ENCODE results near the gene SLC2A8.

The SLC2A8 gene

DNA sequence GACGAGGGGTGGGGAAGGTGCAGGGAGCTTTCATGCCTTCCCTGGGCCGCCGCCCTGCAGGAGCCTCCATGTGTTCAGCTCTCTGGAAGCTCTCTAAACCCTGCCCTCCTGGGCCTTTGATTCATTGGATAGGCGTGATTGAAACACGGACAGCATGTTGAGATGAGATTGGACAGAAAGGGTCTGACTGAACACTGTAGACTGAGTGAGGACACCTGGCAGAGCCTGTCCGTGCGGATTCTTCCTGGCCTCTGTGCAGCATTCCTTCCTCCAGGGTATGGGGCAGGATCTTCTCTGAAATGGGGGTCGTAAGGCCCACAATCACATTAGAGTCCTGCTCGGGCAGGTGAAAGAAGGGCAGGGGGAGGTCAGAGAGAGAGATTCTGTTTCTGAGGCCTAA is 41.4 kb downstream of the SLC2A8 start:
- no peak for DNase-seq

DNA sequence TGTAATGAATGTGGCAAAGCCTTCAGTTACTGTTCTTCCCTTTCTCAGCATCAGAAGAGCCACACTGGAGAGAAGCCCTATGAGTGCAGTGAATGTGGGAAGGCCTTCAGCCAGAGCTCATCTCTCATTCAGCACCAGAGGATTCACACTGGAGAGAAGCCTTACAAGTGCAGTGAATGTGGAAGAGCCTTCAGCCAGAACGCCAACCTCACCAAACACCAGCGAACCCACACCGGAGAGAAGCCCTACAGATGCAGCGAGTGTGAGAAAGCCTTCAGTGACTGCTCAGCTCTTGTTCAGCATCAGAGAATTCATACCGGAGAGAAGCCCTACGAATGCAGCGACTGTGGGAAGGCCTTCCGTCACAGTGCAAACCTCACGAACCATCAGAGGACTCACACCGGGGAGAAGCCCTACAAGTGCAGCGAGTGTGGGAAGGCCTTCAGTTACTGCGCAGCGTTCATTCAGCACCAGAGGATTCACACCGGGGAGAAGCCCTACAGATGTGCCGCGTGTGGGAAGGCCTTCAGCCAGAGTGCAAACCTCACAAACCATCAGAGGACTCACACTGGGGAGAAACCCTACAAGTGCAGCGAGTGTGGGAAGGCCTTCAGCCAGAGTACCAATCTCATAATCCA is 47.4 kb downstream of the SLC2A8 start:
- DNase-seq = no peak

GRCh38 chr9:127444921-127445850 is 48.2 kb downstream of the SLC2A8 start:
- DNase-seq = no peak

DNA sequence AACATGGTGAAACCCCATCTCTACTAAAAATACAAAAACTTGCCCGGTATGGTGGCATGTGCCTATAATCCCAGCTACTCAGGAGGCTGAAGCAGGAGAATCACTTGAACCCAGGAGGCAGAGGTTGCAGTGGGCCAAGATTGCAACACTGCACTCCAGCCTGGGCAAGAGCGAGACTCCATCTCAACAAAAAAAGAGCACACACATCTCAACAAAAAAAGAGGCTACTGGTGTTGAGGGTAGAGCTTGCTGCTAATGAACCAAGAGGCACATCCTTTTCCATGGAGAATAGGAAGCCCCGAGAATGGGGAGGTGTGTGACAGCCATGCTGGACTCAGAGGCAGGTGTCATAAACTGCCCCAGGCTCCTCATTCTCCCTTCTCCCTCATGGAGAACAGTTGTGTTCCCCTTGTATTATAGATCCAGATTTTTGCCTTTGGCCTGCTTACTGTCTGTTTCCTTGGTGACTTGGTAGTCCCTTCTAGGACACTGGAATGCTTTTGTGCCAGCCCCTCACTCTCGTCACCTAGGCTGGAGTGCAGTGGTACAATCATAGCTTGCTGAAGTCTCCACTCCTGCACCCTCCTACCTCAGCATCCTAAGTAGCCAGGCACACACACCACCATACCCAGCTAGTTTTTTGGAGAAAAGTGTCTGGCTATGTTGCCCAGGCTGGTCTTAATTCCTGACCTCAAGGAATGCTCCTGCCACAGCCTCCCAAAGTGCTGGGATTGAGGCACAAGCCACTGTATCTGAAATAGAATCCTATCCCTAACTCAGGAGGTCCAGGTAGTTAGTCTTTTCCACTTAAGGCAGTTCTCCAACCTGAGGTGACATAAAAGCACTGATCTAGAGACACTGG is 49.1 kb downstream of the SLC2A8 start:
- DNase-seq = no peak

- DNase-seq = no peak
These were observed 49.9 kb downstream of the SLC2A8 start for GRCh38 chr9:127446713-127447415.

DNA sequence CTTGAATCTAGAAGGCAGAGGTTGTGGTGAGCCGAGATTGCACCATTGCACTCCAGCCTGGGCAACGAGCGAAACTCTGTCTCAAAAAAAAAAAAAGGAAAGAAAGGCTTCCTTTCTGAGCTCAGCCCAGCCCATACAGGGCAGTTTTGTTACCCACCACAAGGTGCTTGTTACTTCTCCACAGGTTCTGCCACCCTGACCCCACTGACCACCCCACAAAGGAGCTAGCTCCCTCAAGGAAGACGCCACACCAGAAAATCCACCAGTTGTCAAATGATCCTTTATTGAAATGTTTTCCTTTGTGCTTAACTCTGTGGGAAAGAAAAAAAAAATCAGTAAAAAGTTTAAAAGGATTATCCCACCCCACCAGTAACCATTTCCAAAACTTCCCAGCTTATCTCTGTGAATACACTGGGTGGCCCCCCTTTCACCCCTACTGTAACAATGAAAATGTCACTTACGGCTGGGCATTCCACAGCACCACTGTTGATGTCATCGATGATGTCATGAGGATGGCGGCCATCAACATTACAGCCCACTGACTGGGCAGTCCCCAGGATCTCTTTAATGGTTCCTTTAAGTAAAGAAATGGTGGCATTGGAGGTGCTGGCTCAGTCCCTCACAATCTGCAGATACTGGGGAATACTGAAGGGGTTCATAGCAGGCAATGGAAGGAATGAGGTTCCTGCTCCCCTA is 50.6 kb downstream of the SLC2A8 start:
- DNase-seq = no peak

DNA sequence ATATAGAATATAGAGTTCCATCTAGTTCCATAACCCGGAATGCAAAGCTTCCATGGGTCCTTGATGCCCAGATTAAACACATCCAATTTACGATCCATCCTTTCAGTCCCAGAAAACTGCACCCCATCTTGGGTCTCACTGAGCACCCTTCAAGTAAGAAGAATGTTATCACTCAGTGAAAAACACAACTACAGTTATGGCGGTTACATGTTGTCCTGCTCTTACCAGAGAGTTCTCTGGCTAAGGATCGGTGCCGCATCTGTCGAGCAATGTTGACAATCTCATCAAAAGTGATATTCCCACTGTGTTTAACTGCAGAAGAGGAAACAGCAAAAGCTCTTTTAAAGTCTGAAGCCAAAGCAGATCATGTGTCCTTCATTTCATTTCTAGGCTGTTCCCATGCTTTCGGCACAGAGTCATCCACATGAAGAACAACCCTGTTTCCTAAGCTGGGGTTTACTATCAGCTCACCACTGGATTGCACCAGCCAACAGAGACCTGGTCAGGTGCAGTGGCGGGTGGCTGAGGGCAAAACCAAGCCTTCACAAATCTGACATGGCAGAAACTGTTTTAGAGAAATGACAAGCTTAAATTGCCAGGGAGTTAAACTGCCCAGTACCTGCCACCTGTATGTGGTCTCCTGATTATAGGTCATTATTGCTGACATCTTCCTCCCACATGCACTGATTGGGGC is 51.3 kb downstream of the SLC2A8 start:
- no peak for DNase-seq

DNA sequence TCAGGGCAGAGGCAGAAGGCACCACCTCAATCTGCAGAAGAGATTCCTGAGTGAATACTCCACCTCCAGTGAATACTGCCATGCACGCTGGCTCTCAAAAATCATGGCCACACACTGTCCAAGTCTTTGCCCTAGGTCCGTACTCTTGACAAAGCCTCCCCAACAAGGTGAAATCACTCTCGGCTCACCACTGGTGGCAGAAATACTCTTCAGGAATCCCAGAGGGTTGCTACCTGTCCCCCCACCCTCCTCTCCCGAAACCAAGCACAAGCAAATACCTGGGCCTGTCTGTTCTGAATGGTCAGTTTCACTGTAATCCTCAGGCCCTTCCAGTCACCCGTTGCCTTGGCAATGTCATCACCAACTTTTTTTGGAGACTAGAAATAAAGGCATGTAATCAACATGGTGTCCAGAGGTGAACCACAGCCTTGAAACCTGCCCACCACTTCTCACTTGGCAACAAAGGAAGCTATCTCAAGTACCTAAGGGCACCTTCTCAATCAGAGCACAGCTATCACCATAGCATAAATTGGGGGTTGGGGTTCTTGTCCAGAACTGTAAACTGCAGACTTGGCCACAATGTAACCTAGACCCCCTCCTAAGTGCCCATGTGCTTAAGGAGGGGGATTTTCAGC is 52.5 kb downstream of the SLC2A8 start:
- DNase-seq = no peak

DNA sequence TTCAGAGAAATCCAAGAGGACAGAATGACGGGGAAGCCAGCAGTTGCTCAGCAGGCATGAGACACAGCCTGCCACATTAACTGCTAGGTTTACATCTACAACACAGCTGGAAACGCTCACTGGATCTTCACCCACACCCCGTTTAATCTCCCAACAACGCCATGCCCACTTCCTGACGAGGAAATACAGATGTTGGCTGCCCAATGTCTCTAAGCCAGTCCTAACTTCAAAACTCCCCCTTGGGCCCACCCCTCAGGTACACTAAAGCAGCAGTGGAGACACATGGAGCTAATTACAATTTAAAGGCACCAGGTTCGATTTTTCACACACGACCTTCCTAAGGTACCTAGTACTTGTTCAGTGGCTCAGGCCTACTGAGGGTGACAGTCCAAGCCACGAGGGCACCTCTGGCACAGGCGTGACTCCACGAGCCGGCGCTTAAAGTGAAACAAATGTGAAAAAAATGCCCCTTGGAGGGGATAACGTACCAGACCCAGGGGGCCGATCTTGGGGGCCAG is 53.3 kb downstream of the SLC2A8 start:
- DNase-seq = peak; percentile 34

DNA sequence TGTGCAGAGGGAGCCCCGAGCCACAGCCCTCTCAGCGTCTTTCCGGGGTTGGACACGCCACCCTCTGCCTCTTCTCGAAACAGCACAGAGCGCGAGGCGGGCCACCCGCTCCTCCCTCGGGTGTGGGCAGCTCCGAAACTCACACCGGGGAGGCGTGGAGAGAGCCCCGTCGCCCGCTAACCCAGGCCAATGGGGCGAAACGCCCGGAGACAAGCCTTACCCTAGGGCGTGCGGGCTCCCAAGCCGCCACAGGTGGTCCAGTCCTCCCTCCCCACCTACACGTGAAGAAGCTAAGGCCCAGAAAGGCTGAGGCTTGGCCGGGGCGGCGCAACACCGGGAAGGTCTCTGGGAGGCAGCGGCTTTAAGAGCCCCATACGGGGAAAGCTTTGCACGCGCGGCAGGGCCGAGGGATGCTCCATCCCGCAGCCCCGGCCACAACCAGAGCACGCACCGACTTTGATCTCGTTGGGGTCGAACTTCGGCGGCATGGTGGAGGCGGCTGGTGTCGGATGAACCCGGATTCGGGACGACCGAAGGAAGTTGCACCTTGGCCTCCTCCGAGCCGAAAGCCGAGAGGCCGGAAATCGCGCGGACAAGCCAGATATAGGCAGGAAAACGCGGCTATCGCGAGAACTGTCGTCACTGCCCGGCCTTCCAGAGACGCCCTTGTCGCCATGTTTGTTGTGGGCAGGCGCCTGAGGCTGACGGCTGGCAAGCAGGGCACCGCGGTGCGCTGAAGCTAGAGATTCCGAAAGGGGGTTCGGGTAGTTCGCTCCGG is 54.0 kb downstream of the SLC2A8 start, which contains the start of the genes LRSAM1 and RPL12:
TSS of gene LRSAM1 (plus strand) at position 681 of the 778 bp plus-strand sequence. CDS start 3,018 bp downstream, outside the sequence.
TSS of gene RPL12 (minus strand) at position 577 of the 778 bp plus-strand sequence. CDS start at position 488, 89 bp downstream.
- DNase-seq = peak; percentile 99

DNA sequence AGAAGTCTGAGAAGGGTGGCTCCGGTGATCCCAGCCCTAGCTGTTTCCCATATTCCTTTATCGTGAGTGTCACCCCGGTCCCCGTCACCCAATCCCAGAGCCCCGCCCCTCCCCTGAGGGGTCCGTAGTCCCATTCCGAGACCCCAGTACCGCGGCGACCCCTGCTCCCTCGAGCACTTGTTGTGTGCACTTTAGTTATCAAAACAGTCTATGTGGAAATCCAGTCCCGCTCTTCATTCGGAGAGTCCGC is 54.6 kb downstream of the SLC2A8 start:
- DNase-seq = no peak

- peak; percentile 35 for DNase-seq
These were observed 55.1 kb downstream of the SLC2A8 start for GRCh38 chr9:127451858-127452656.

DNA sequence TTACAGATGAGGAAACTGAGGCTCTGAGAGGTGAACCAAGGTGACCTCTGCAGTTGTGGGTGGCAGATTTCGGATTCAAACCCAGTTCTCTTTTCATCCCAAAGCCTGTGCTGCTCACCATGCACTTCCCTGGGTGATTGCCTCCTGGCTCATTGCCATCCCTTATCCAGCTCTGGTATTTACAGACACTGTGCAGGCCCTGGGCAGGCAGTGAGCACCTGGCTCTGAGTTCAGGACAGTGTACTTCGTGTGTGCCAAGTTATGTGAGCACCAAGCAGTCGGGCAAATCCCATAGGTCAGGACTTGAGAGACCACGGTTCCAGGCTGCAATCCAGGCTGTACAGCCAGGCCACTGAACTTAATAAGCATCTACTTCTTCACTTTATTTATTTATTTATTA is 55.7 kb downstream of the SLC2A8 start:
- DNase-seq = no peak

- DNase-seq = no peak
These were observed 58.5 kb downstream of the SLC2A8 start for GRCh38 chr9:127455324-127455992.

- DNase-seq = no peak
These were observed 60.4 kb downstream of the SLC2A8 start for GRCh38 chr9:127457191-127457878.

Measured in retina (tissue), 1 donor.